Activated CD8-positive, alpha-beta memory T cell treated with anti-CD3 and anti-CD28 coated beads, Interleukin-2, amount 10 ng/mL, durations not matched to agents 7 days and 5 days (primary cell): Measurements from ENCODE around the gene USP15. TPM values are rescaled to one million over a fixed set of nuclear protein-coding genes. Genes with fewer than 3 reads are reported as not detected.

Experiments used
- ATAC-seq: fragments of 150-1000 bp; cut with Tn5 transposase; one replicate; pipeline ENCODE4 v1.10.0; 2021; ENCODE audit warnings: moderate library complexity
- CTCF ChIA-PET: fragments of 350-600 bp; sonication (Branson Sonifier 250); formaldehyde crosslinking; loops from one replicate; lab custom pipeline; 2021; ENCODE audit warnings: antibody characterized with exemption; lab: Charles Lee
- DNase-seq: peaks from one replicate; pipeline ENCODE4 v3.0.0-alpha.2; 2020
- H3K27ac Mint-ChIP-seq: one replicate; pipeline ENCODE4 v1.8.0; 2021; ENCODE audit warnings: mild to moderate bottlenecking, mixed read lengths
- H3K27me3 Mint-ChIP-seq: one replicate; pipeline ENCODE4 v1.8.0; 2021; ENCODE audit warnings: mixed read lengths
- H3K36me3 Mint-ChIP-seq: one replicate; pipeline ENCODE4 v1.8.0; 2021; ENCODE audit warnings: mild to moderate bottlenecking, mixed read lengths
- H3K4me1 Mint-ChIP-seq: one replicate; pipeline ENCODE4 v1.8.0; 2021; ENCODE audit warnings: mixed read lengths
- H3K4me3 Mint-ChIP-seq: one replicate; pipeline ENCODE4 v1.8.0; 2021; ENCODE audit warnings: mild to moderate bottlenecking, moderate library complexity, mixed read lengths
- H3K9me3 Mint-ChIP-seq: one replicate; pipeline ENCODE4 v1.8.0; 2022; ENCODE audit warnings: low read depth, mixed read lengths
- total RNA-seq, 2 experiments: library from RNA; stranded (reverse); gene quantifications; one replicate each; pipeline ENCODE4 v1.2.3, GENCODE V29; 2021

Gene USP15
- total RNA-seq, 2 experiments from 2014 or later: 126 to 161 TPM

- Mint-ChIP-seq H3K36me3 (peaks cover 31% of the 10 kb centered on the region), H3K4me3 (no peak overlapping the region), H3K27me3 (no peaks in the 10 kb centered on the region), H3K9me3 (no peaks in the 10 kb centered on the region), H3K4me1 (peaks cover 52% of the 10 kb centered on the region), H3K27ac (no peak overlapping the region)
- DNase-seq (no peak), ATAC-seq (no peak)
- CTCF ChIA-PET: interaction anchor here (1.2 kb wide), 1 partner anchor 325 kb away, joined by 3 read pairs; no protein-coding TSS in a partner anchor
Measured at GRCh38 chr12:62273724-62274380, 13.6 kb downstream of the USP15 start.

- Mint-ChIP-seq H3K27me3 (no peaks in the 10 kb centered on the region), H3K9me3 (peaks cover 8% of the 10 kb centered on the region), H3K36me3 (peaks cover 43% of the 10 kb centered on the region), H3K4me1 (peaks cover 51% of the 10 kb centered on the region), H3K27ac (no peak overlapping the region), H3K4me3 (no peak overlapping the region)
- CTCF ChIA-PET: no interaction called here
- no peak for ATAC-seq
- no peak for DNase-seq
Measured at GRCh38 chr12:62278022-62278421, 17.8 kb downstream of the USP15 start.

- DNase-seq (no peak), ATAC-seq (no peak)
- Mint-ChIP-seq H3K4me1 (peaks cover 46% of the 10 kb centered on the region), H3K36me3 (peaks cover 43% of the 10 kb centered on the region), H3K27ac (no peak overlapping the region), H3K4me3 (no peak overlapping the region), H3K27me3 (no peaks in the 10 kb centered on the region), H3K9me3 (peaks cover 8% of the 10 kb centered on the region)
- CTCF ChIA-PET: no interaction called here
Measured at GRCh38 chr12:62279058-62279457, 18.9 kb downstream of the USP15 start.

- no peak overlapping the region for H3K4me3 Mint-ChIP-seq
- peaks cover 41% of the 10 kb centered on the region for H3K4me1 Mint-ChIP-seq
- DNase-seq (no peak), ATAC-seq (no peak)
- no peaks in the 10 kb centered on the region for H3K27me3 Mint-ChIP-seq
- peaks cover 8% of the 10 kb centered on the region for H3K9me3 Mint-ChIP-seq
- H3K36me3 Mint-ChIP-seq: peaks cover 47% of the 10 kb centered on the region
- CTCF ChIA-PET: no interaction called here
- no peak overlapping the region for H3K27ac Mint-ChIP-seq
Measured at GRCh38 chr12:62279961-62280360, 19.8 kb downstream of the USP15 start.

GRCh38 chr12:62282057-62282774 lies 22.0 kb downstream of the USP15 start:
- Mint-ChIP-seq H3K27ac (no peak overlapping the region), H3K36me3 (peaks cover 56% of the 10 kb centered on the region), H3K4me3 (no peak overlapping the region), H3K27me3 (no peaks in the 10 kb centered on the region), H3K9me3 (peaks cover 8% of the 10 kb centered on the region), H3K4me1 (peaks cover 46% of the 10 kb centered on the region)
- DNase-seq (no peak), ATAC-seq (no peak)
- CTCF ChIA-PET: no interaction called here

- Mint-ChIP-seq H3K27me3 (no peaks in the 10 kb centered on the region), H3K9me3 (peaks cover 8% of the 10 kb centered on the region), H3K4me1 (peaks cover 62% of the 10 kb centered on the region), H3K36me3 (peaks cover 65% of the 10 kb centered on the region), H3K4me3 (no peak overlapping the region), H3K27ac (no peak overlapping the region)
- ATAC-seq: no peak
- CTCF ChIA-PET: interaction anchor here (1.2 kb wide), 1 partner anchor 16 kb away, joined by 4 read pairs; no protein-coding TSS in a partner anchor
- no peak for DNase-seq
Measured at GRCh38 chr12:62284749-62285148, 24.5 kb downstream of the USP15 start.

- ATAC-seq (no peak), DNase-seq (no peak)
- peaks cover 11% of the 10 kb centered on the region for H3K9me3 Mint-ChIP-seq
- CTCF ChIA-PET: interaction anchor here (1.2 kb wide), 1 partner anchor 17 kb away, joined by 4 read pairs; no protein-coding TSS in a partner anchor
- H3K27me3 Mint-ChIP-seq: no peaks in the 10 kb centered on the region
- H3K27ac Mint-ChIP-seq: no peak overlapping the region
- H3K36me3 Mint-ChIP-seq: peaks cover 66% of the 10 kb centered on the region
- peaks cover 63% of the 10 kb centered on the region for H3K4me1 Mint-ChIP-seq
- no peak overlapping the region for H3K4me3 Mint-ChIP-seq
Measured at GRCh38 chr12:62285284-62285683, 25.1 kb downstream of the USP15 start.

GRCh38 chr12:62288328-62288727 lies 28.1 kb downstream of the USP15 start:
- Mint-ChIP-seq H3K27me3 (no peaks in the 10 kb centered on the region), H3K4me1 (peaks cover 69% of the 10 kb centered on the region), H3K4me3 (no peak overlapping the region), H3K27ac (no peak overlapping the region), H3K9me3 (peaks cover 13% of the 10 kb centered on the region), H3K36me3 (peaks cover 72% of the 10 kb centered on the region)
- ATAC-seq (no peak), DNase-seq (no peak)
- CTCF ChIA-PET: no interaction called here

- Mint-ChIP-seq H3K9me3 (peaks cover 13% of the 10 kb centered on the region), H3K4me1 (peaks cover 64% of the 10 kb centered on the region), H3K4me3 (no peak overlapping the region), H3K27me3 (no peaks in the 10 kb centered on the region), H3K27ac (no peak overlapping the region), H3K36me3 (peaks cover 73% of the 10 kb centered on the region)
- ATAC-seq (no peak), DNase-seq (no peak)
- CTCF ChIA-PET: no interaction called here
Measured at GRCh38 chr12:62290846-62291245, 30.6 kb downstream of the USP15 start.

GRCh38 chr12:62291864-62292760 lies 31.9 kb downstream of the USP15 start:
- CTCF ChIA-PET: interaction anchor here (0.9 kb wide), 1 partner anchor 25 kb away, joined by 4 read pairs; no protein-coding TSS in a partner anchor
- H3K4me1 Mint-ChIP-seq: peaks cover 60% of the 10 kb centered on the region
- H3K27me3 Mint-ChIP-seq: no peaks in the 10 kb centered on the region
- H3K27ac Mint-ChIP-seq: peak overlapping the region; percentile 16
- peaks cover 75% of the 10 kb centered on the region for H3K36me3 Mint-ChIP-seq
- DNase-seq: no peak
- H3K9me3 Mint-ChIP-seq: peaks cover 13% of the 10 kb centered on the region
- peak; percentile 67 for ATAC-seq
- no peak overlapping the region for H3K4me3 Mint-ChIP-seq

GRCh38 chr12:62292761-62293344 lies 32.6 kb downstream of the USP15 start:
- no peaks in the 10 kb centered on the region for H3K27me3 Mint-ChIP-seq
- no peak overlapping the region for H3K4me3 Mint-ChIP-seq
- H3K4me1 Mint-ChIP-seq: peaks cover 56% of the 10 kb centered on the region
- peak overlapping the region; percentile 45 for H3K27ac Mint-ChIP-seq
- peaks cover 75% of the 10 kb centered on the region for H3K36me3 Mint-ChIP-seq
- peaks cover 14% of the 10 kb centered on the region for H3K9me3 Mint-ChIP-seq
- ATAC-seq (no peak), DNase-seq (no peak)
- CTCF ChIA-PET: interaction anchor here (0.9 kb wide), 1 partner anchor 25 kb away, joined by 4 read pairs; no protein-coding TSS in a partner anchor

GRCh38 chr12:62294378-62294777 lies 34.2 kb downstream of the USP15 start:
- CTCF ChIA-PET: no interaction called here
- Mint-ChIP-seq H3K4me1 (peaks cover 44% of the 10 kb centered on the region), H3K4me3 (no peak overlapping the region), H3K36me3 (peaks cover 75% of the 10 kb centered on the region), H3K27me3 (no peaks in the 10 kb centered on the region), H3K9me3 (peaks cover 9% of the 10 kb centered on the region), H3K27ac (no peak overlapping the region)
- DNase-seq (no peak), ATAC-seq (no peak)

GRCh38 chr12:62296001-62296400 lies 35.8 kb downstream of the USP15 start:
- ATAC-seq (no peak), DNase-seq (no peak)
- H3K27ac Mint-ChIP-seq: peak overlapping the region; percentile 2
- H3K27me3 Mint-ChIP-seq: no peaks in the 10 kb centered on the region
- H3K4me1 Mint-ChIP-seq: peaks cover 38% of the 10 kb centered on the region
- CTCF ChIA-PET: no interaction called here
- peaks cover 2% of the 10 kb centered on the region for H3K9me3 Mint-ChIP-seq
- H3K4me3 Mint-ChIP-seq: no peak overlapping the region
- peaks cover 75% of the 10 kb centered on the region for H3K36me3 Mint-ChIP-seq
